Measurements from ENCODE around the gene CHRNE.

The CHRNE gene

GRCh38 chr17:4856937-4857314, 46.0 kb downstream of the CHRNE start:
- TF ChIP-seq CREB1 (IDR thresholded peaks at IDR 0.05; ENCODE audit: low read depth) (no peak), REST (IDR thresholded peaks at IDR 0.05; ENCODE audit: low read depth) (no peak), EP300 (IDR thresholded peaks at IDR 0.05; ENCODE audit: borderline replicate concordance) (no peak)

GRCh38 chr17:4856271-4856936, 46.5 kb downstream of the CHRNE start:
- TF ChIP-seq TEAD4 (IDR thresholded peaks at IDR 0.05) (no peak), REST (IDR thresholded peaks at IDR 0.05; ENCODE audit: low read depth) (no peak), ZBTB7A (IDR thresholded peaks at IDR 0.05; ENCODE audit: low read depth) (no peak), CEBPB (IDR thresholded peaks at IDR 0.05) (no peak), YY1 (IDR thresholded peaks at IDR 0.05; ENCODE audit: low read depth) (no peak), CREB1 (IDR thresholded peaks at IDR 0.05; ENCODE audit: low read depth) (no peak), EGR1 (IDR thresholded peaks at IDR 0.05) (no peak), FOXM1 (IDR thresholded peaks at IDR 0.05; ENCODE audit: borderline replicate concordance, low read depth) (no peak), TCF12 (IDR thresholded peaks at IDR 0.05; ENCODE audit: low read depth) (no peak), EP300 (IDR thresholded peaks at IDR 0.05; ENCODE audit: borderline replicate concordance) (no peak), NFIC (IDR thresholded peaks at IDR 0.05) (no peak), RAD21 (IDR thresholded peaks at IDR 0.05; ENCODE audit: low read depth) (no peak), TAF1 (IDR thresholded peaks at IDR 0.05; ENCODE audit: low read depth) (no peak), USF1 (IDR thresholded peaks at IDR 0.05) (no peak), MAX (IDR thresholded peaks at IDR 0.05) (no peak)

- TF ChIP-seq REST (IDR thresholded peaks at IDR 0.05; ENCODE audit: low read depth) (no peak), ZBTB7A (IDR thresholded peaks at IDR 0.05; ENCODE audit: low read depth) (no peak), MAX (IDR thresholded peaks at IDR 0.05) (no peak), CREB1 (IDR thresholded peaks at IDR 0.05; ENCODE audit: low read depth) (no peak), EGR1 (IDR thresholded peaks at IDR 0.05) (no peak), USF1 (IDR thresholded peaks at IDR 0.05) (no peak), CEBPB (IDR thresholded peaks at IDR 0.05) (no peak), TEAD4 (IDR thresholded peaks at IDR 0.05) (no peak), TAF1 (IDR thresholded peaks at IDR 0.05; ENCODE audit: low read depth) (no peak), TCF12 (IDR thresholded peaks at IDR 0.05; ENCODE audit: low read depth) (no peak), NFIC (IDR thresholded peaks at IDR 0.05) (no peak), RAD21 (IDR thresholded peaks at IDR 0.05; ENCODE audit: low read depth) (no peak), YY1 (IDR thresholded peaks at IDR 0.05; ENCODE audit: low read depth) (no peak), FOXM1 (IDR thresholded peaks at IDR 0.05; ENCODE audit: borderline replicate concordance, low read depth) (no peak), EP300 (IDR thresholded peaks at IDR 0.05; ENCODE audit: borderline replicate concordance) (no peak)
These were observed 48.7 kb downstream of the CHRNE start for GRCh38 chr17:4854111-4854681.

GRCh38 chr17:4853208-4853671, 49.7 kb downstream of the CHRNE start:
- TF ChIP-seq TCF12 (IDR thresholded peaks at IDR 0.05; ENCODE audit: low read depth) (no peak), TAF1 (IDR thresholded peaks at IDR 0.05; ENCODE audit: low read depth) (no peak), CREB1 (IDR thresholded peaks at IDR 0.05; ENCODE audit: low read depth) (no peak), TEAD4 (IDR thresholded peaks at IDR 0.05) (no peak), MAX (IDR thresholded peaks at IDR 0.05) (no peak), FOXM1 (IDR thresholded peaks at IDR 0.05; ENCODE audit: borderline replicate concordance, low read depth) (no peak), YY1 (IDR thresholded peaks at IDR 0.05; ENCODE audit: low read depth) (no peak)

All from Ishikawa (cell line).